NCI-H774 (cell line): ENCODE data around the gene SYK.

Source experiments
- DNase-seq: peaks from one replicate; lab custom pipeline; 2025; lab: John Stamatoyannopoulos, UW

The SYK gene

DNA sequence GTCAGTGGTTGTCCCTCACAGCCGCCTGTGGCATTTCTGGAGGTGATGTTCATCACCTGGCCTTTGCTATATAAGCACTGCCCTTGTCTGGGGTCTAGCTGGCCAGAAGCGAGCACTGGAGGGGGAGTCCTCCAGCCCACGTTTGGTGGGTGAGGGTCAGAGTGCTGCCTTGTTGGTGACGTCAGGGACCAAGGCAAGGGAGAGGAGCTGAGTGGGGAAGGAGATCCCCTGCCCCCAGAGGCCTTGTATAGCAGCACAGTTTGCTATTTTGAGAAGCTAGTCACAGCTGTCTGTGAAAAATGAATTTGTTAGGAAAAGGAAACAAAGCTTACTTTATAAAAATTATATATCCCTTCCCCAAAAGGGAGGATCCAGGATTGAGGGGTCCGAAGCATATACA is 49.8 kb downstream of the SYK start:
- DNase-seq, result no peak

- no peak for DNase-seq
Measured at GRCh38 chr9:90853945-90854344, 52.3 kb downstream of the SYK start.

DNA sequence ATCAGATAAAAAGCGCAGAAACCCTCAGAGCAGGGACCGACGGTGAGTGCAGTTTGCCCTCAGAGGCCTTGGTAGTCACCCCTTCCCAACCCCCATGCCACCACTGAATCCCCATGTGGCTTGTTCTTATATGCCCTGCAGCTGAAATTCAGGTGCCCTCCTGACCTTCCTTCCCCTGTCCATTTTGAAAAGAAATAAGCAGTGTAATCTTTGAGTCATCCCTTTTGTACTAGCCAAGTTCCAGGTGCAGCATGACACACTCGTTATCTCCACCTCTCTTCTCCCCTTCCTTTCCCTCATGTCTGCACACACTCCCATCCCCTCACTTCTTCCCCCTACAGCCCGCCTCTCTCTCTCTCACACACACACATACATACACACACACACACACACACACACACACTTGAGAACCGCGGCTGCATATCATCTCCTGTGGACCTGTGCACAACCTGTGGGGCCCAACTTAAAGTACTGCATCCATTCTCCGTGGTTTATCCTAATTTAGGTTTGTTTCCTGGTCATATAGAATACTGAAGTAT is 53.1 kb downstream of the SYK start:
- DNase-seq, result peak; percentile 46

DNA sequence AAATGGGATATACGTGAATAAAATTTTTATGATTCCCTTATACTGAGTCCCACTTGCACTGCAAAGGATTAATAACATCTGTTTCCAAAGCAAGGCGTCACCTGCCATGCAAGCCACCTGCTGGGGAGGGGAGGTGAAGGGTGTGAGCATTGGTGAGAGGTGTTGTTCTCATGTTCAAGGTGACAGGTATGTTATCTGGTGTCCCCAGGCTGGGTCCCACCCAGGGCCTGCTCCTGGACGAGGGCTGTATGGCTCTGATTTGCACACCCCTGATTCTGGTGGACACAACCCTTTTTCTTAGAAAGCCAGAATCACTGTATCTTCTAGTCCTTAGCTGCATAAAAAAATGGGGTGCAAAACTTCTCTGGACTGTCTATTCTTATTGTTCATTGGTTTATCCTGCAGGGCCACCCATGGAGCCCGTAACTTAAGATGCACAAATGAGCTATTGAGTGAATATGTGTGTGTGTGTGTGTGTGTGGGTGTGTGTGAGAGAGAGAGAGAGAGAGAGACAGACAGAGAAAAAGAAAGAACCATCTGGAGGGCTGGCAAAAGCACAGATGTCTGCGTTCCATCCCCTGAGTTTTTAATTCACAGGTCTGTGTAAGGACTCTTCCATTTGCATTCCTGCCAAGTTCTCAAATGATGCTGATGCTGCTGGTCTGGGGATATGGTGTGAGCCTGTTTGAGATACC is 53.7 kb downstream of the SYK start:
- DNase-seq, result peak; percentile 17

DNA sequence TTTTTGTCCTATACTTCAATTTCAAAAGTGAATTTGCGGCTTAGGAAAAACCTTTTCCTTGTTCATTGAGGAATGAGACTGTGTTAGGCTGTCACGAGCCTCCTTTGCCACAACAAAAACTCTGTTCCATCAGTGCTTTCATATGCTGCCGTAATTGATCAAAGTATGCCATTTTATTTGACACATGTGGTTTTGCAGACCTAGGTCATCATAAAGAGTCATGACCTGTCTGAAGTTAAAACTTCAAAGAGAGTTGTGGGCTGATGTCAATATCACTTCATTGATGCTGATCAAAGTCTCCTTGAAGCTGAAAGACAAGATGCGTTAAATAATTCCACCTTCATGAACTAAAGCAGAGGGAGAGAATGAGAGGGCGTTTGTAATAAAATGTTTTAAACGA is 55.5 kb downstream of the SYK start:
- DNase-seq, result no peak

GRCh38 chr9:90857855-90858254 is 56.2 kb downstream of the SYK start:
- no peak for DNase-seq

GRCh38 chr9:90858457-90858901 is 56.9 kb downstream of the SYK start:
- no peak for DNase-seq

DNA sequence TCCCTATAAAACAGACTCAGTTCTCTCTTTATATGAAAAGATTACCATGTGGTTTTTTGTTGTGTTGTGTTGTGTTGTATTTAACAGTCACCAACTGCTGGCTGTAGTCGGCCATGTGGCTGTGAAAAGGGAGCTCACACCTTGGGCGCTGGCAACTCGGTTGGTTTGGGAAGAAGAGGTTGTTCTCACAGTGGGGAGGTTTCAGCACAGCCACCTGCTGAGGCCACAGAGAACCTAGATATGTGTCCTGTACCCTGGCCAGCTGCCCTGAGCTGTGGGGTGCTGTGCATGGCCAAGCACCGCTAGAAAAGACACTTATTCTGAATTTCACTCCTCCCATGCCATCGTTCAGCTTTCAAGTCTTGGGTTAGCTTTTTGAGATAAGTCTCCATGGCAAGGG is 58.8 kb downstream of the SYK start:
- DNase-seq, result no peak

GRCh38 chr9:90860826-90861225 is 59.2 kb downstream of the SYK start:
- DNase-seq, result no peak

- DNase-seq, result no peak
Measured at GRCh38 chr9:90861380-90861779, 59.8 kb downstream of the SYK start.

GRCh38 chr9:90861826-90862740 is 60.5 kb downstream of the SYK start:
- no peak for DNase-seq

DNA sequence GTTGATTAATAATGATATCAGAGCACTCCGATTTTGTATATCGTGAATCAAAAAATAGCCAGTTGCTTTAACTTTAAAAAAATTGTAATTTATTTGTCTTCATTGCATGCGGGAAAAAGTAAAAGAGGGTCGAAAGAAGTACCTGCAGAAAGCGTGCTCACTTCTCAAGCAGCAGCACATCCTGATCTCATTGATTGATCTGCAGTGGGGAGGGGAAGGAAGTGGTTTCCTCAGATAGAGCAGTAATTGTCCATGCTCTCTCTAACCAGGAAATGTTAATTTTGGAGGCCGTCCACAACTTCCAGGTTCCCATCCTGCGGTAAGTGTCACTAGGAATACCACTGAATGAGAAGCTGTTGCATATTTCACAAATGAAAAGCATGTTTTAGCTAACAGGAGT is 63.2 kb downstream of the SYK start:
- no peak for DNase-seq

DNA sequence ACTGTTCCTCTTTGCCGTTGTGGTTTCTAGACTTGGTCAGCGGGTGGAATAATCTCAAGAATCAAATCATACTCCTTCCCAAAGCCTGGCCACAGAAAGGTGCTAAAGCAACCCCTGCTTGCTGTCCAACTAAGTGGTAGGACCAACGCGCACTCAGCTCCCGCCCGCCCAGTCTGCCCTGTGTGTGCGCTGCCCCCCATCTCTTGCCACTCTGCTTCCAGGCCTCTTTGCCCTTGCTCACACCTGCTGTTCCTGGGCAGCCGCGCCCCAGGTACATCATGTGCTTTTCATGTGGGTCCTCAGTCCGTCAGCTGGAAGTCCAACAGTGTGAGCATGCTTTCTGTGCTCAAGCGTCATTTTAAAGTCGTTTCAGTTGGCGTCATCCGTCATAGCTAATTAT is 65.5 kb downstream of the SYK start:
- no peak for DNase-seq

DNA sequence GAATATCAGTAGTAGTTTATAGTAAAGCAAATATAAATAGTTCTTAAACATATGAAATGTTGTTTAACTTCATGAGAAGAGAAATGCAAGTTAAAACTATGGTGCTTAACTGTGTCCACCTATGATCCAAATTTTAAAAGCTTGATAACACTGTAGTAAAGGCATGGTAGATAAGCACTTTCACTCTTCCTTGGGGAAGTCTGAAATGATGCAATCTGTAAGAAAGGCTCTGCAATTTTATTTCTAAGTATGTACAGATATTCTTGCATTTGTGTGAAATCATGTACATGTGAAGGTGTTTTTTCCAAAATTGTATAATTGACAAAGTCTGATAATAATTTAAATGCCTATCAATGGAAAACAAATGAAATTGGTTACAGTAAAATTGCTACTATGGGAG is 66.9 kb downstream of the SYK start:
- DNase-seq, result no peak

DNA sequence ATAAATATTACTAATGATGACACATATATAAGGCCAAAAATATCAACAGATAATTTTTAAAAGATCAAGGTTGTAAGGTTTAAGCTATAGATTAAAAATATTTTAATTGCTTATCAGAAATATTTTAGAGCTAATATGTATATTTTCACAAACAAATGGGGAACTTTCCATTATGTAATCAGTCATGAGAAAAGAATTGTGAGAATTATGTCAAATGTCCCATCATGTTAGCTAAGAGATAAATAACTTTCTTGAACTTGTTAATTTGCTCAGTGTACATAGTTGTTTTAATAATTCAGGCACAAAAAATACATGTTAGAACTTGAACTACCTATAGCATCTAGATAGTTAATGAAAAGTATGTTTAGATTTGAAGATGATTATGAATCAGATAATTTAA is 67.7 kb downstream of the SYK start:
- DNase-seq, result no peak

DNA sequence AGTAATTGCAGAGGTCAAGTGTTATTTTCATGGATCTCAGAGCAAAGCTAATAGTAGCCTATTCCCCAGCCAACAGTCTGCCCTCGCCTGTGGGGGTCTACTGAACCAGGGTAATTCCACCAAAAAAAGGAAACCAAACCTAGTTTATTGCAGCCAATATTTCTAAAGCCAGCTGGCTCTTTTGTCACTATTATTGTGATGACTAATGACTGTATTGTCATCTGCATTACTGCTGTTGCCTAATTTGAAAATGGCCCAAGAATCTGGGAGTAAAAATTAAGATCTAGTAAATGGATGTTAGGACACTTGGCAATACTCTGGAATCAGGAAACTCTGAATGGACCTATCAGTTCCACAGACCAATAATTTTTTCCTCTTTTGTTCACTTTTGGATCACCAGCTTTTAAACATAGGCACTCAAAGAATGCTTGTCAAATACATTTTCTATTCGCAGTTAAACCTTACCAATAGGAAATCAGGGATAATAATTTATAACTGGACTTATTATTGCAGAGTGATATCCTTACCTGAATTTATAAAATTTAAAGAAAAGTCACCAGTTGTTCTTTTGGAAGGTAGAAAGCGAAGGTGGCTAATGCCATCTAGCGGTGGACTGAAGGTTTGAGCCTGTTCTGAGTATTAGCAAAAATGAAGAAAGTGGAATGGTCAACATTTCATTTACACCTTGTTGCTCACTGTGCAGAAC is 69.2 kb downstream of the SYK start:
- DNase-seq, result peak; percentile 44

GRCh38 chr9:90871327-90871935 is 69.8 kb downstream of the SYK start:
- DNase-seq, result no peak

- peak; percentile 56 for DNase-seq
Measured at GRCh38 chr9:90872835-90873294, 71.2 kb downstream of the SYK start.

DNA sequence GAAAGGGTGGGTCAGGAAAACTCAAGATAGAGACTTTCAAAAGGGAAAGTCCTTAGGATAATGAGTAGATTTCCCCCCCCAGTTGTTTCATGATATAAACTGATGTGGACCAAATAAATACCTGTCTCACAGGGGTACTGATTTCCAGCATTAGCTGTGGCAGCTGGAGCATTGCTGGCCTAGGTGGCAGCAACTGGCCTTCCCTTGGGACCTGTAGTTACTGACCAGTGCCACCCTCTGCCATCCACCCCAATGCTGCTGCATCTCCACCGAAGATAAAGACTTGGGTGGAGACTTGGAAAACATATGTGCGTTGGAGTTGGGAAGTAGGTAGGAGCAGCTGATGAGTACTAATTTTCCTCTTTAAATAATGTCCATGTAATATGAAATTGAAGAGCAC is 71.8 kb downstream of the SYK start:
- DNase-seq, result no peak

DNA sequence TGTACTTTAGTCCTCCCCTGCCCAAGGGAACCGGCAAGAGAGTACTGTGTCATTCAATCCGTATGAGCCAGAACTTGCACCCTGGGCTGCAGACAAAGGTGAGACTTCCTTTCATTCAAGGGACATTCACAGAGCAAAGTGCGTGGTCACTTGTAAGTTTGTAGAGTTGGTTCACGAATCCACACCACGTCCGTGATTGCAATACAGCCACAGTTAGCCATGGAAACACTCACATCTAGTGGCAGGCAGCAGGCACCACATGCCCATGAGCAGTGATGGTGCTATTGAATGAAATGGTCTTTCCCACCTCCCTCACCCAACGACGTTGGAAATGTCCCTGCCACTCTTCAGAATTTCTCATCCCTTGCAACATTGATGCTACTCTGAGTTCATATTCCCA is 72.6 kb downstream of the SYK start:
- DNase-seq, result no peak

DNA sequence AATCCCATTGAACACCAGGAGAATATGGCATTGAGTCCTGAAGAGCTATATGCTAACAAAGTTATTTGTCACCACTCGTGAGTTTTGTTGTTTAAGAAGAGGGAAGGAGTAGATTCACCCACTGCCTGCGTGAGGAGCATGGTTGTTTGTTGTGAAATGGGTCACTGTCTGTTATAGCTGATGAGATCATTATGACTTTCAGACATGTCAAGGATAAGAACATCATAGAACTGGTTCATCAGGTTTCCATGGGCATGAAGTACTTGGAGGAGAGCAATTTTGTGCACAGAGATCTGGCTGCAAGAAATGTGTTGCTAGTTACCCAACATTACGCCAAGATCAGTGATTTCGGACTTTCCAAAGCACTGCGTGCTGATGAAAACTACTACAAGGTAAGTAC is 76.9 kb downstream of the SYK start:
- DNase-seq, result no peak

- DNase-seq, result no peak
Measured at GRCh38 chr9:90880066-90880465, 78.4 kb downstream of the SYK start.
